KMS-11 (cell line): ENCODE data around the gene VPS45.

Experiments used
- H2AFZ ChIP-seq: fragments of 200-600 bp; sonication (generic); 2 replicates; pipeline ENCODE4 v1.6.1; 2016; ENCODE audit warnings: antibody characterized with exemption, mixed run types, low read depth
- H3K27ac ChIP-seq: fragments of 200-600 bp; sonication (generic); 2 replicates; pipeline ENCODE4 v1.6.1; 2016; ENCODE audit warnings: mild to moderate bottlenecking, mixed run types
- H3K27me3 ChIP-seq: fragments of 200-600 bp; sonication (generic); 2 replicates; pipeline ENCODE4 v1.6.1; 2017; ENCODE audit warnings: mild to moderate bottlenecking, low read depth, mixed run types, moderate library complexity; ENCODE audit not compliant: insufficient read depth
- H3K36me3 ChIP-seq: fragments of 200-600 bp; sonication (generic); 2 replicates; pipeline ENCODE4 v1.6.1; 2017; ENCODE audit warnings: mild to moderate bottlenecking, mixed run types; ENCODE audit not compliant: insufficient read depth
- H3K4me1 ChIP-seq: fragments of 200-600 bp; sonication (generic); 2 replicates; pipeline ENCODE4 v1.6.1; 2016; ENCODE audit warnings: mild to moderate bottlenecking, low read depth, mixed run types; ENCODE audit not compliant: poor library complexity, severe bottlenecking
- H3K4me2 ChIP-seq: fragments of 200-600 bp; sonication (generic); 2 replicates; pipeline ENCODE4 v1.7.0; 2016; ENCODE audit warnings: mild to moderate bottlenecking, mixed run types
- H3K4me3 ChIP-seq: fragments of 200-600 bp; sonication (generic); IDR thresholded peaks from 2 replicates; pipeline ENCODE4 v1.6.1; 2017; ENCODE audit warnings: low read depth, low read length, mixed read lengths; ENCODE audit not compliant: insufficient read depth
- H3K79me2 ChIP-seq: fragments of 200-600 bp; sonication (generic); 2 replicates; pipeline ENCODE4 v1.6.1; 2016; ENCODE audit warnings: low read depth, mixed run types; ENCODE audit not compliant: insufficient read depth
- H3K9ac ChIP-seq: fragments of 200-600 bp; sonication (generic); 2 replicates; pipeline ENCODE4 v1.6.1; 2016; ENCODE audit warnings: mild to moderate bottlenecking, mixed run types
- H4K20me1 ChIP-seq: fragments of 200-600 bp; sonication (generic); 2 replicates; pipeline ENCODE4 v1.6.1; 2016; ENCODE audit warnings: mild to moderate bottlenecking, mixed run types; ENCODE audit not compliant: insufficient read depth
- CTCF ChIP-seq: fragments of 200-600 bp; sonication (generic); conservative IDR thresholded peaks from 2 replicates; pipeline ENCODE4 v1.6.1; 2017; ENCODE audit warnings: low read depth, mild to moderate bottlenecking, antibody characterized with exemption, low read length, moderate library complexity, mixed read lengths

The VPS45 gene

GRCh38 chr1:150093805-150094204 lies 26.2 kb downstream of the VPS45 start:
- no peak for TF ChIP-seq CTCF
- Histone ChIP-seq H3K79me2 (no peaks in the 10 kb centered on the region), H4K20me1 (no peaks in the 10 kb centered on the region), H3K4me1 (peaks cover 17% of the 10 kb centered on the region), H3K27me3 (no peaks in the 10 kb centered on the region), H3K9ac (peak overlapping the region; percentile 3; the same call in 1 of the 2 replicates), H3K36me3 (no peaks in the 10 kb centered on the region), H3K27ac (peak overlapping the region; percentile 1; the same call in 1 of the 2 replicates), H3K4me2 (peak overlapping the region; percentile 40), H2AFZ (no peak overlapping the region), H3K4me3 (no peak overlapping the region)

GRCh38 chr1:150094734-150095265 lies 27.2 kb downstream of the VPS45 start:
- Histone ChIP-seq H3K9ac (no peak overlapping the region), H3K36me3 (0 out of 2 replicates have a peak, but pooled peaks cover under 1% of the 10 kb centered on the region), H3K27me3 (no peaks in the 10 kb centered on the region), H3K79me2 (no peaks in the 10 kb centered on the region), H3K4me1 (peaks cover 17% of the 10 kb centered on the region), H3K4me3 (no peak overlapping the region), H4K20me1 (no peaks in the 10 kb centered on the region), H2AFZ (no peak overlapping the region), H3K27ac (no peak overlapping the region), H3K4me2 (no peak overlapping the region)
- no peak for TF ChIP-seq CTCF

DNA sequence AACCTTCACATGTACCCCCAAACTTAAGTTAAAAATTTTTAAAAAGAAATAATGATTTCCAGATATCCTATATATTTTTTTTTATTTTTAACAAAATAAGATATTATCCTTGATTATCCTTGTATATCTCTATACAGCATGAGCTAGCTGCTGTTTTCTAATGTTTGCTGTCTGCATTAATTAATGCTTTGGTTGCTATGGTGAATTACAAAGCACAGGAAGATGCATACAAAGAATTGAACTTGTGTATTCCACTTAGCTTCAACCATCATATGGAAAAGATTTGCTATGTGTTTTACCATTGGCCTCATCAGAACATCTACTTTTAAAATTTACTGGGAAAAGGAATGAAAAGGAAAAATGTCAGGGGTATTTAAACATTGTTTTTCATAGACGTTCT lies 35.4 kb downstream of the VPS45 start:
- no peak overlapping the region for H3K27ac ChIP-seq

GRCh38 chr1:150106341-150106740 lies 38.8 kb downstream of the VPS45 start:
- H4K20me1 ChIP-seq, result no peaks in the 10 kb centered on the region
- no peaks in the 10 kb centered on the region for H3K79me2 ChIP-seq
- peaks cover 36% of the 10 kb centered on the region for H3K4me1 ChIP-seq
- peak overlapping the region; percentile 83 for H3K4me2 ChIP-seq
- H3K36me3 ChIP-seq, result no peaks in the 10 kb centered on the region
- no peak overlapping the region for H3K4me3 ChIP-seq
- no peak for TF ChIP-seq CTCF
- peak overlapping the region; percentile 45 for H3K27ac ChIP-seq
- peak overlapping the region; percentile 2; the same call in 1 of the 2 replicates for H3K9ac ChIP-seq
- H3K27me3 ChIP-seq, result no peaks in the 10 kb centered on the region
- 0 out of 2 replicates have a peak overlapping the region, but pooled peaks have one; percentile 7 for H2AFZ ChIP-seq

More for the DNA sequence above, 35.4 kb downstream of the VPS45 start:
- H3K4me1 ChIP-seq, result peaks cover 33% of the 10 kb centered on the region
- no peaks in the 10 kb centered on the region for H3K79me2 ChIP-seq
- TF ChIP-seq CTCF, result no peak
- no peak overlapping the region for H2AFZ ChIP-seq
- H3K27me3 ChIP-seq, result no peaks in the 10 kb centered on the region
- H3K36me3 ChIP-seq, result 0 out of 2 replicates have a peak, but pooled peaks cover 4% of the 10 kb centered on the region
- no peak overlapping the region for H3K4me2 ChIP-seq
- no peak overlapping the region for H3K4me3 ChIP-seq
- H4K20me1 ChIP-seq, result no peaks in the 10 kb centered on the region
- H3K9ac ChIP-seq, result no peak overlapping the region
